Measurements from ENCODE around the gene KLHL42. TPM values are rescaled to one million over a fixed set of nuclear protein-coding genes. Genes with fewer than 3 reads are reported as not detected.

Gene KLHL42
- total RNA-seq, 1 experiment from 2014 or later: 35.8 TPM

DNA sequence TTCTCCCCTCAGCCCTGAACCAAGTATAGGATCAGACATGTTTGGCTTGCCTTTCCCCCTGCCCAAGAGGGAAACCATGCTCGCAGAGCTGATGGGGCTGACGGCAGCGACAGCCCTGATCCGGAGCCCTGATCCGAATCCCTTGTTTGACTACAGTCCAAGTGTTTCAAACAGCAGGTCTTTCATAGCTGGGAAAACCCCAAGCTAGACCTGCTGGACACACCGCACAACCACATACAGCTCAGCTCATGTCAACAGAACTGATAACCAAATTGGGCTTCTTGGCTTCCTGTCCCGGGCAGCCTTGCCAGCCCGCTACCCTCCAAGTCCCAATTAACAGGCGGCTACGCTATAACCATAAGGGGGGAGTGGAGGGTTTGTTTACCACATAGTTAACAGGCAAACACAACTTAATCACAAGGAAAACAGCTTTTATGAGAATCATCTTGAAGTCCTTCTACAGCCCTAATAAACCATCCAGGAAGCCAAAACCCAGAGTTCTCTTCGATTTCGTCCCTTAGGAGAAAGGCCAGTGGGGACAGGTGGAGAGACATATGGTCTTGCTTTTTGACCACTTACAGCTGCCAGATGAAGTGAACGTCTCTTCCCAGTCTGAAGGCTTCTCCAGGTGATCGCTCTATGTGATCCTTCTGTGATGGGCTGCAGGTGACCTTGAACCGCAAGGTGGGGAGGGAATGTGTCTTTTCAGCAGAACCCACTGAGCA lies 64.5 kb downstream of the KLHL42 start:
- Histone ChIP-seq H3K4ac (ENCODE audit: low read depth, low read length) (no peak overlapping the region), H4K5ac (ENCODE audit: insufficient read length, low read depth, low read length) (no peak overlapping the region), H3K23ac (ENCODE audit: insufficient read length, low read depth, low read length) (no peak overlapping the region), H2BK12ac (ENCODE audit: insufficient read length, low read depth, low read length) (no peak overlapping the region), H4K91ac (ENCODE audit: insufficient read length, low read depth, low read length) (no peak overlapping the region), H3K23me2 (ENCODE audit: insufficient read length, low read depth, low read length, poor library complexity, severe bottlenecking) (no peaks in the 10 kb centered on the region), H2BK15ac (ENCODE audit: low read depth, low read length) (no peak overlapping the region), H3K56ac (ENCODE audit: insufficient read length, low read depth, low read length) (no peak overlapping the region), H2AK5ac (ENCODE audit: insufficient read length, low read length) (no peak overlapping the region), H3K4me1 (ENCODE audit: insufficient read depth, low read length) (no peaks in the 10 kb centered on the region), H3K14ac (ENCODE audit: insufficient read depth, low read length) (no peak overlapping the region), H4K8ac (replicated peaks; ENCODE audit: insufficient read length, low read depth, low read length) (no peak overlapping the region), H3K9ac (ENCODE audit: extremely low read depth, insufficient read length, low read length) (no peak overlapping the region), H3K27me3 (ENCODE audit: insufficient read depth, low read length) (no peaks in the 10 kb centered on the region), H3K79me1 (ENCODE audit: insufficient read depth, low read depth, low read length, poor library complexity, severe bottlenecking) (no peaks in the 10 kb centered on the region), H3T11ph (ENCODE audit: low read length) (no peak overlapping the region), H3K27ac (ENCODE audit: insufficient read length, low read depth, low read length) (no peak overlapping the region), H2BK120ac (ENCODE audit: low read depth, low read length, poor library complexity, severe bottlenecking) (no peak overlapping the region), H3K79me2 (ENCODE audit: insufficient read depth, low read length) (no peaks in the 10 kb centered on the region), H3K18ac (ENCODE audit: insufficient read length, low read depth, low read length) (no peak overlapping the region), H2AFZ (ENCODE audit: low read length) (no peak overlapping the region), H3K9me3 (ENCODE audit: control insufficient read depth, low read depth, low read length) (no peaks in the 10 kb centered on the region), H2BK20ac (ENCODE audit: low read depth, low read length, poor library complexity, severe bottlenecking) (no peak overlapping the region), H2BK5ac (ENCODE audit: insufficient read length, low read length) (no peak overlapping the region), H4K20me1 (ENCODE audit: control insufficient read depth, insufficient read depth, insufficient read length) (no peaks in the 10 kb centered on the region), H3K4me2 (ENCODE audit: insufficient read depth, insufficient read length, low read length) (no peak overlapping the region)
- TF ChIP-seq, protein P1, sequence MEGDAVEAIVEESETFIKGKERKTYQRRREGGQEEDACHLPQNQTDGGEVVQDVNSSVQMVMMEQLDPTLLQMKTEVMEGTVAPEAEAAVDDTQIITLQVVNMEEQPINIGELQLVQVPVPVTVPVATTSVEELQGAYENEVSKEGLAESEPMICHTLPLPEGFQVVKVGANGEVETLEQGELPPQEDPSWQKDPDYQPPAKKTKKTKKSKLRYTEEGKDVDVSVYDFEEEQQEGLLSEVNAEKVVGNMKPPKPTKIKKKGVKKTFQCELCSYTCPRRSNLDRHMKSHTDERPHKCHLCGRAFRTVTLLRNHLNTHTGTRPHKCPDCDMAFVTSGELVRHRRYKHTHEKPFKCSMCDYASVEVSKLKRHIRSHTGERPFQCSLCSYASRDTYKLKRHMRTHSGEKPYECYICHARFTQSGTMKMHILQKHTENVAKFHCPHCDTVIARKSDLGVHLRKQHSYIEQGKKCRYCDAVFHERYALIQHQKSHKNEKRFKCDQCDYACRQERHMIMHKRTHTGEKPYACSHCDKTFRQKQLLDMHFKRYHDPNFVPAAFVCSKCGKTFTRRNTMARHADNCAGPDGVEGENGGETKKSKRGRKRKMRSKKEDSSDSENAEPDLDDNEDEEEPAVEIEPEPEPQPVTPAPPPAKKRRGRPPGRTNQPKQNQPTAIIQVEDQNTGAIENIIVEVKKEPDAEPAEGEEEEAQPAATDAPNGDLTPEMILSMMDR (conservative IDR thresholded peaks at IDR 0.05): no peak
- Mint-ChIP-seq H3K36me3 (ENCODE audit: insufficient read depth in 1 of 3, low read depth in 3 of 3) (peaks cover 0 to 4% (median 0%) of the 10 kb centered on the region in 3 experiments; a peak in 2 of 7 replicates), H3K9me3 (peaks cover 3 to 5% of the 10 kb centered on the region in 2 experiments; a peak in 3 of 5 replicates), H3K27ac (no peak overlapping the region; a peak in 1 of 7 replicates), H3K4me1 (no peaks in the 10 kb centered on the region), H3K27me3 (ENCODE audit: low read depth) (no peaks in the 10 kb centered on the region), H3K4me3 (no peak overlapping the region; a peak in 1 of 5 replicates)
- no CpG with 5 or more reads among the region's 15 CpGs for WGBS (ENCODE audit: extremely low coverage, insufficient read length, low lambda C conversion rate)
- no peak for DNase-seq

Measured in H9 (cell line).